HL-60 (cell line): ENCODE measurements around the gene NPAS2.

Experiments used
- POLR2AphosphoS5 ChIP-seq: IDR thresholded peaks from 2 replicates; pipeline ENCODE4 v1.6.1; 2012; ENCODE audit warnings: low read depth
- TF ChIP-seq, protein P1 (sequence below): IDR thresholded peaks from one replicate; pipeline ENCODE4 v1.5.1; 2011; ENCODE audit warnings: low read length, control low read depth, inconsistent platforms; ENCODE audit not compliant: insufficient read depth

DNA sequence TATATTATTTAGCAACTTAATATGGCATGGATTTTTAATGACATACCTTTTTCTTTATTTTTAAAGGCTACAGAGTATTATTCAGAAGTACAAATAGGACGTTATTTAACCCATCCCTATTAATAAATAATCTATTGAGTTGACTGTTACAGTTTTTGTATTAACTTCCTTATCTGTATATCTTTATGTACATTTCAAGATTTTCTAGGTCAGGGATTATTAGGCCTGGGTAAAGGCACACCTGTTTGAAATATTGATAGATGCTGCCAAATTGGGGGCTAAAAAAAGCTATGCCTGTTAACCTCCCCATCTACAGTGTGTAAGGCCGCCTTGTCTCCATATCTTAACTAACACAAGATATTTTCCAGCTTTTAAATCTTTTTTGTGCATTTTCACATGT is 6.6 kb downstream of the NPAS2 start:
- TF ChIP-seq, protein P1, sequence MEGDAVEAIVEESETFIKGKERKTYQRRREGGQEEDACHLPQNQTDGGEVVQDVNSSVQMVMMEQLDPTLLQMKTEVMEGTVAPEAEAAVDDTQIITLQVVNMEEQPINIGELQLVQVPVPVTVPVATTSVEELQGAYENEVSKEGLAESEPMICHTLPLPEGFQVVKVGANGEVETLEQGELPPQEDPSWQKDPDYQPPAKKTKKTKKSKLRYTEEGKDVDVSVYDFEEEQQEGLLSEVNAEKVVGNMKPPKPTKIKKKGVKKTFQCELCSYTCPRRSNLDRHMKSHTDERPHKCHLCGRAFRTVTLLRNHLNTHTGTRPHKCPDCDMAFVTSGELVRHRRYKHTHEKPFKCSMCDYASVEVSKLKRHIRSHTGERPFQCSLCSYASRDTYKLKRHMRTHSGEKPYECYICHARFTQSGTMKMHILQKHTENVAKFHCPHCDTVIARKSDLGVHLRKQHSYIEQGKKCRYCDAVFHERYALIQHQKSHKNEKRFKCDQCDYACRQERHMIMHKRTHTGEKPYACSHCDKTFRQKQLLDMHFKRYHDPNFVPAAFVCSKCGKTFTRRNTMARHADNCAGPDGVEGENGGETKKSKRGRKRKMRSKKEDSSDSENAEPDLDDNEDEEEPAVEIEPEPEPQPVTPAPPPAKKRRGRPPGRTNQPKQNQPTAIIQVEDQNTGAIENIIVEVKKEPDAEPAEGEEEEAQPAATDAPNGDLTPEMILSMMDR, result no peak
- no peak for TF ChIP-seq POLR2AphosphoS5
